ENCODE results near the gene MGAT3.
"Not testable (repeated sequence)": the region's sequence is repeated elsewhere in the genome, so short reads cannot be mapped to it uniquely, and the experiment has no call there.

Gene MGAT3

DNA sequence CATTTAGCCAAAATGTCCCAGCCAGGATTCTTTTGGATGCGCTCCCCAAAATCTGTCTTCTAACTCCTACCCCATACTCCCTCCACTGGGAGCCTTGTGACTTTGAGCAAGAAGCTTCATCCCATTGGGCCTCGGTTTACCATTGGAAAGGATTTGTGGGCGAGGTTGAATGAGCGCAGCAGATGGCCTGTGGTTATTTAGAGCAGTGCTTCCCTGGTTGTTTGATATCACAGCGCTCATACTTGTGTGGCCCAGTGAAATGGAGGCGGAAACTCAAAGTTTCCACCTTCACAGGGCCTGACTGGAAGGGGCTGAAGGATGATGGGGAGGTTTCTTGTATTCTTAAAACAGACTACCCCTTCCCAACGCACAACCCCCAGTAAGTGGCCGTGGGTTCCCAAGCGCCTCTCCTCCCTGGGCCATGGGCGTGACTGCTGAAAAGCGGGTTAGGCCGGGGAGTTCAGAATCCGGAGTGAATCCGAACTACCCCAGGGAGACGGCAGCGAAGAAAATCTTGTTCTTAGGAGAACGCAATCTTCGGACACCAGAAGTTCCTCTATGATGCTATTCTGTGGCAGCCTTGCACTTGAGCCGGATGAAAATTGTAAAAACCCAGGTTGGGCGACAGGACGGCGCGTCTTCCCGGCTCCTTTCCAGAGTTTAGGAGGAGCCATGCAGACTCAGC lies 62.3 kb downstream of the MGAT3 start:
- no peak for DNase-seq

DNA sequence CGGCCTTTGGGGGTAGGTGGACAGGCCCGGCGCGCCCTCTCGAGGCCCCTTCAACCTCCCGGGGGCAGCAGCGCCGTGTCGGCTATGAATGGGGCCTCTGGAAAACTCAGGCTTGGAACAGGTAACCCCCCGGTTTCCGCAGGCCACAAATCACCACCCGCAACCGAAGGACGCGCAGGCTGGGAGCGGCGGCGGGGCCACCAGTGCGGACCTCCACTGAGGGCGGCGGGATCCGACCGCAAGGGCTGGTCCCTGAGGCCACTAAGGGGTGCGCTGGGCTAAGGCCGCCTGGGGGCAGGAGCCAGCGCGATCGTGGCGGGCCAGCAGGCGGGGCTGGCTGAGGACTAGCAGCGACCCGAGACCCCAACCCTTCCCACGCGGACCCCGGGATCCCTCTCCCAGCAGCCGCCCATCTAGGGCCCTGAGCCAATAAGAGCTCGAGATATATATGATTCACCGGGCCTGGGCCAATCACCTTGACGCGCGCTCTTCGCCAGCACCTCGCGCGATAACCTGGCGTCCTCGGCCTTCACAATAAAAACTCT lies 62.9 kb downstream of the MGAT3 start:
- DNase-seq = peak; percentile 99

DNA sequence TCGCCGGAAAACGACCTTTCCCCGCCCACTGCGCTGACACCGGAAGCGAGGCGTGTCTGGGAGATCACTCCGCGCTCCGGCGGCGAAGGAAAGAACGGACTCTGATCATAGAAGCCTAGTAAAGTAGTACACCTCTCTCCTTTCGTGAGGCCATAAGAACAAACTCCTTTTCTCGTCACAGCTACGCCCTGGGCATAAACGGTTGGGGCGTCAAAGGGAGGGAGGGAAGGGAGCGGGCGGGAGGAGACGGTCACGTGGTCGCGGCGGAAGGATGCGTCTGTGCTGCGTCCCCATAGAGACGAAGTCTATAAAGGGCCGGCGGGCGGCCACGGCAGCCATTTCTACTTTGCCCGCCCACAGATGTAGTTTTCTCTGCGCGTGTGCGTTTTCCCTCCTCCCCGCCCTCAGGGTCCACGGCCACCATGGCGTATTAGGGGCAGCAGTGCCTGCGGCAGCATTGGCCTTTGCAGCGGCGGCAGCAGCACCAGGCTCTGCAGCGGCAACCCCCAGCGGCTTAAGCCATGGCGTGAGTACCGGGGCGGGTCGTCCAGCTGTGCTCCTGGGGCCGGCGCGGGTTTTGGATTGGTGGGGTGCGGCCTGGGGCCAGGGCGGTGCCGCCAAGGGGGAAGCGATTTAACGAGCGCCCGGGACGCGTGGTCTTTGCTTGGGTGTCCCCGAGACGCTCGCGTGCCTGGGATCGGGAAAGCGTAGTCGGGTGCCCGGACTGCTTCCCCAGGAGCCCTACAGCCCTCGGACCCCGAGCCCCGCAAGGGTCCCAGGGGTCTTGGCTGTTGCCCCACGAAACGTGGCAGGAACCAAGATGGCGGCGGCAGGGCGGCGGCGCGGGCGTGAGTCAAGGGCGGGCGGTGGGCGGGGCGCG lies 63.7 kb downstream of the MGAT3 start, which contains the start of gene ATF4:
ATF4 (plus strand) TSS at position 337 of the 880 bp plus-strand sequence. CDS start 884 bp downstream, outside the sequence.
- DNase-seq = peak; percentile 69

DNA sequence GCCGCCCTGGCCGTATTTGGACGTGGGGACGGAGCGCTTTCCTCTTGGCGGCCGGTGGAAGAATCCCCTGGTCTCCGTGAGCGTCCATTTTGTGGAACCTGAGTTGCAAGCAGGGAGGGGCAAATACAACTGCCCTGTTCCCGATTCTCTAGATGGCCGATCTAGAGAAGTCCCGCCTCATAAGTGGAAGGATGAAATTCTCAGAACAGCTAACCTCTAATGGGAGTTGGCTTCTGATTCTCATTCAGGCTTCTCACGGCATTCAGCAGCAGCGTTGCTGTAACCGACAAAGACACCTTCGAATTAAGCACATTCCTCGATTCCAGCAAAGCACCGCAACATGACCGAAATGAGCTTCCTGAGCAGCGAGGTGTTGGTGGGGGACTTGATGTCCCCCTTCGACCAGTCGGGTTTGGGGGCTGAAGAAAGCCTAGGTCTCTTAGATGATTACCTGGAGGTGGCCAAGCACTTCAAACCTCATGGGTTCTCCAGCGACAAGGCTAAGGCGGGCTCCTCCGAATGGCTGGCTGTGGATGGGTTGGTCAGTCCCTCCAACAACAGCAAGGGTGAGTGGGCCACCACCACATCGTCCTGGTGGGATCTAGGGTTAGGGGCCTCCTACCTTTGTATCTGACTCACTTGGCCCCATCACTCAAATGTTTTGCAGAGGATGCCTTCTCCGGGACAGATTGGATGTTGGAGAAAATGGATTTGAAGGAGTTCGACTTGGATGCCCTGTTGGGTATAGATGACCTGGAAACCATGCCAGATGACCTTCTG lies 64.5 kb downstream of the MGAT3 start:
- DNase-seq = not testable (repeated sequence)

DNA sequence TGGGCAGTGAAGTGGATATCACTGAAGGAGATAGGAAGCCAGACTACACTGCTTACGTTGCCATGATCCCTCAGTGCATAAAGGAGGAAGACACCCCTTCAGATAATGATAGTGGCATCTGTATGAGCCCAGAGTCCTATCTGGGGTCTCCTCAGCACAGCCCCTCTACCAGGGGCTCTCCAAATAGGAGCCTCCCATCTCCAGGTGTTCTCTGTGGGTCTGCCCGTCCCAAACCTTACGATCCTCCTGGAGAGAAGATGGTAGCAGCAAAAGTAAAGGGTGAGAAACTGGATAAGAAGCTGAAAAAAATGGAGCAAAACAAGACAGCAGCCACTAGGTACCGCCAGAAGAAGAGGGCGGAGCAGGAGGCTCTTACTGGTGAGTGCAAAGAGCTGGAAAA lies 65.3 kb downstream of the MGAT3 start:
- DNase-seq = not testable (repeated sequence)

DNA sequence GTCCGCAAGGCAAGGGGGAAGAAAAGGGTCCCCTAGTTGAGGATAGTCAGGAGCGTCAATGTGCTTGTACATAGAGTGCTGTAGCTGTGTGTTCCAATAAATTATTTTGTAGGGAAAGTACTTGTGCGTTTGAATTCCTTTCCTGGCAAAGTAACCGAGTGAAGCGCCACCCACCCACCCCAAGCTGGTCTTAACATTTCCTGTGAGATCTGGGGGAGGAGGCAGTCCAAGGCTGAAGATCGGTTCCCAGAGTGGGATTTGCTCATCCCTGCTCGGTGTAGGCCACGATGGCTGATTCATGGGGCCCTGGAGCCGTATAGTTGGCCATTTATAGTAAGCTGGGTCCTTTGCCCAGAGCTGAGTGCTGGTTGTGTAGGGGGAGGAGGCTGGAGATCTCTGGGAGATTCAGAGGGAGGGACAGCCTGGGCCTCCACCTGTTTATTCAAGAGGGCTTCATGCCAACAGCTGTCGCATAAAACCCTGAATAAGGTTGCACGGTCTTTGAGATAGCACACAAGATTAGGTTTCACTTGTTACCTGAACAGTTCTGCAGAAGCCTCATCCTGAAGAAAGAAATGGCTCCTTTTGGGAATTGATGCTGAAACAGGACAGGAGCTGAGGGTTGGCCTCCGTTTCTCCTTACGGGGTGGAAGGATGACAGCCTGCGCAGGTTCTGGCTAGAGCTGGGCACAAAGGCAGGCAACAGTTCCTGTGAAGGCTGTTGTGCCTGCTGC lies 65.9 kb downstream of the MGAT3 start:
- DNase-seq = no peak

DNA sequence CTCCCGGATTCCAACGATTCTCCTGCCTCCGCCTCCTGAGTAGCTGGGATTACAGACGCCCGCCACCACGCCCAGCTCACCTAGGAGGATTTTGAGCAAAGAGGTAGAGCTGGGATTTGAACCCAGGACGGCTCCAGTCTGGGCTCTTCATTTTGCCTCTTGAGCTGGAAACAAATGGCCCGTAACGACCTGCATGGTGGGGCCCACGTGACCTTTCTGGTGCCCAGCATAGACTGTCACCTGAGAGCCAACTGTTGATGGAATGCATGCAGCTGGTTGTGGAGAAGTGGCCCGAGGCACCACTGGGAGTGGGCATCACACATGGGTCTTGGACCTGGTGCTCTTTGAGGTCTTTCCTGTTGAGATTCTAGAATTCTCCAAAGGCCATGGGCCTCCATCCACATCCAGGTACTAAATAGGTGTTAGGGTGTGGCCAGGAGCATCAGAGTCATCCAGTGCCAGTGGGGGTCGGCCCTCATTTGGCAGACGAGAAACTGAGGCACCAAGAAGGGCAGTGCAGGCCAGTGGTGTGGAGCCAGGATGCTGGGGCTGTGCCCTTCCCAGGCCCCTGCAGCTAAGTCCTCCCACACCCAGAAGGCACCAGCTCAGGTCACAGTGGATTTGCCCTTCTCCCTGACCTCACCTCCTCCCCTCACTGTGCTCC lies 67.4 kb downstream of the MGAT3 start:
- DNase-seq = no peak

DNA sequence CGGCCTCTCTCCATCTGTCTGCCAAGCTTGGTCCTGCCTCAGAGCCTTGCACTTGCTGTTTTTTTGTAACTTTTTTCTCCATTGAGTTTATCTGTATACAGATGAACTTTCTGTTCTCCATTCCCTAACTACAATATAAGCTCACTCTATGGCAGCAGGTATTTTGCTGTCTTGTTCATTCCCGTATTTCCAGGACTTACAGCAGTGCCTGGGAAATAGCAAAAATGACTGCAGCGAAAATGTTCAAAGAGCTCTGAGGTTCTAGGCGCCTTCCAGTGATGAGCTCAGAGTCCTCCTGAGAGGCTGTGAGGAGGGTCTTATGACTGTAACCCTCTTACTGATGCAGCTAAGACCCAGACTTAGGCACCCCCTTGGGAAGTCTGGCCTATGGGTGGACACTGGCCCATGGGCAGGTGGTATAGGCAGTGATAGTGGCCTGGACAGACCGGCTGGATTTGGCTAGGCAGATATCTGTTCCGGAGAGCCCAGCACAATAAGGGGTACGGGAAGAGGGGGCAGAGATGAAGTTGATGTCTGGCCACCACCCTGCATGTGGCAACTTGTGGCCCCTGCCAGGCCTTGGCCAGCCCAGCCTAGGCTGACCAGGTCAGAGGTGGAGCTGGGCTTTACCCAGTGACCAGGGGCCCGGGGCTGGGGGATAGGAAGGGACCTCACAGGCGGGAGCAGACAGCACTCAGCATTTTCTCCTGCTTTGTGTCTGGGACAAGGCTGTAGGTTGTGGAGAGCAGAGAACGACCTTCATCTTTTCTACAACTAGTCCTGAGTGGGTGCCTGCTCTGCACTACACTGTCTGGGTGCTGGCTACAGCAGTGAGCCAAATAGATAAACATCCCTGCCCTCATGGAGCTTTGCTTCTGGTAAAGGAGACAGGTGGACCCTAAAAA lies 68.2 kb downstream of the MGAT3 start:
- DNase-seq = no peak

DNA sequence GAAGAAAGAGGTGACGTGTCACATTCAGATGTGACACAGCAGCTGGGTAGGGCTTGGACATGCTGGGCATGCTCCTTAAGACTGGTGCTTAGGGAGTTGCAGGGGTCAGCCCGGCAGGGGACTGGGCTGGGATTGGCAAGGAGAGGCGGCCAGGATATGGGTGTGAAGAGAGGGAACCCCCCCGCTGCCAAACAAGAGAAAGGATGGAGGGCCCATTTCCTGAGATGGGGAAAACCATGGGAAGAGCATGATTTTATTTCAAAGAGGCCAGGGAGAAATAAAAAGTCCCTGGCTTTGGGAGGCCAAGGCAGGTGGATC lies 68.8 kb downstream of the MGAT3 start:
- DNase-seq = no peak

DNA sequence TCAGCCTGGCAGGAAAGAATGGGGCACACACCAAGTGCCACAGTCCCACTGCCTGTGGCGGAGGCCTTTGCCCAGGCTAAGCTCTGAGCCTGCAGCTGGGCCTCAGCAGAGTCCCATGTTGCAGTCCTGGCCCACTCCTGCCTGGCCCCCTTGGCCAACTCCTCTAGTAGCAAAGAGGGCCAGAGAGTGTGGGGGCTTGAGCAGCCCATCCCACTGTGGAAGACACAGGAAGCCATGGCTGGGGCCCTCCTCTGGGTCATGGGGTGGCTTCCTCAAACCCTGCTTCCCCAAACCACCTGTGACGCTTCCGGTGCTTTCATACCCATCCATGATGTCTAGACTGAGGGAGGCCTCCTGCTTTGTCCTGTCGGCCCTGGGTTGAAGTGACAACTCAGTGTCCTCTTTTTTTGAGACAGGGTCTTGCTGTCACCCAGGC lies 69.9 kb downstream of the MGAT3 start:
- peak; percentile 24 for DNase-seq

DNA sequence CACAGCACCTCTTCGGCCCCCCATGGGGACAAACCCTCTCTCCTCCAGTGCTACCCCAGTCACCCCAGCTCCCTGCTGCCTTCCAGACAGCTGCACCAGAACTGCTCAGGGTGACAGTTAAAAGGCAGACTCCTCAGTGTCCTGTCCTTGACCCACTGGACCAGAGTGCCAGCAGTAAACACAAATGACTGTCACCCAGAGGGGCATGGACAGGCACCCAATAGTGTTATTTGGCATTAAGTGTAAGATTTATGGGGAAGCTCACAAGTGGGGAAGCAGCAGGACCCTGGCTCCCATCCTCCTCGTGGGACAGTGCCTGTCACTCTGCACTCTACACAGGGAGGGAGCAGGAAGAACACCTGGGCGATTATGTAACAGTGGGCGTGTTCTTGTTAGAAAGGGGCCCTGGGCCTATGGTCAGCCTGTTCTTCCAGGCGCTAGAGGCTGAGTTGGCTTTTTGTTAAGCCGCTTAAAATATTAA lies 70.7 kb downstream of the MGAT3 start:
- DNase-seq = no peak

DNA sequence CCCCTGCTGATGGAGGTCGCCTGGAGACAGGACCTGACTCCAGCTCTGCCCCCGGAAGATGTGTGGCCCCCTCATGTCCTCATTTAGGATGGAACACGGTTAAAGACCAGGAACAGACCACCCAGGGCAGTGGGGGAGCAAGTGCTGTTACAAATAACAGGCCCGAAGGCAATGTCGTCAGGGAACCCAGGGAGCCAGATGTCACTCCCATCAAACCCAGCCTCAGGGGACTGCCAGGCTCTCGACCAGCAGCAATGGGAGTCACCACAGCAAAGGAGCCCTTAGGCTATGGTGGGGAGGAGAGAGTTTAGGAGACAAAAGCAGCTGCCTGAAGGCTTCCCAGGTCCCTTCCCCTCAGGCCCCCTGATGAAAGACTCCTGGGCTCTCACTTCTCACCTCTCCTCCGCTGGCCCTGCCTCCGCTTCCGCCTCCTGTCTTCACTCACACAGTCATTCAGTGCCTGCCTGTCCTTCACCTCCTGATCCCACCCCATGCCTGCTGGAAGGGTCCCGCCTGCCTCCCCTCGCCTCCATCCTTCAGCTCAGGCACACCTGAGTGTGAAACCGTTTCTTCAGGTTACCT lies 71.4 kb downstream of the MGAT3 start:
- DNase-seq = no peak

DNA sequence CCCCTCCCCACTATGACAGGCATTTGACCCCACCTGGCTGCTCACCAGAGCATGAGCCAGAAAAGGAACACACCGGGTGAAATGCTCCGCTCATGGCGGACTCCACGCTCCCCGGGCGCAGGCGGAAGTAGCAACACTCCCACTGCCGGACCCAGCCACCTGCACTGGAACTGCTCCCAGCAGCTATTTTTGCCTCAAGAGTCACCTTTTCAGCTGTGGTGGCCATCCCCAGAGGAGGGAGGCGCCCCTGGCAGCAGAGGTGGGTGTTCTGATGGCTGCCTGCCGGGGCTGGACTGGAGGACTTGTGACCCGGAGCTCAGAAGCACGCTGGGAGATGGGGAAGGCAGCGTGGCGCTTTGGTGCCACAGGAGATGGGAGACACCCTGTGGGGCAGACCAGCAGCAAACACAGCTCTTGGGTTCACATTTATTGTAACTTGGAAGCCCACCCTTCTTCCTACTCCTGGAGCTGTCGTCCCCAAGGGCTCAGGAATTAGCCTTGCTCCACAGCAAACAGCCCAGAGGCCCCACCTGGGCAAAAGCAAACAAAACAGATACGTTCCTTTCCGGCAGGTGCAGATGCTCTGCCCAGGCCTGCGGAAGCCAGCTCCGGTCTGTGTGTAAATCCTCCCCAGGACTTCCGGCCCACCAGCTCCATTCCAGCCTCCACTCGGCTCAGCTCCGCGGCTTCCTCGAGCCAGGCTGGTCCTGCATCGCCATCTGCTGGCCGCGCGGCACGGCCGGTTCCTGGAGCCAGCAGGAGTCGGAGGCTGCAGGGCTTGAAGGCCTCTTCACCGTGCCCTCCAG lies 72.1 kb downstream of the MGAT3 start:
- DNase-seq = peak; percentile 90

DNA sequence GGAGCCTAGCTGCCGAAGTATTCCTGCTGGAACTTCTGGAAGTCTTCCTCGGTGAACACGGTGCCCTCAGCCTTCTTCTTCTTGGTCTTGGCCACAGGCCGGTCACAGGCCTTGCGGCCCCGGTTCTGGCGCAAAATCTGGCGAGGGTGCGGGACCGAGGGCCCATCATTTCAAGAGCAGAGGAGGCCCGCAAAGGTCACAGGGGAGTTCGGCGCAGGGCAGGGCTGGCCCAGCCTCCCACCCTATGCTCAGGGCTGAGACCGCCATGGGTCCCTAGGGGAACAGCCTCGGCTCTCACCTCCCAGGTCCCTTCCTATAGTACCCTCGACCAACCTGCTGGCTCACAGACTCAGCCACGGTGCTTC lies 72.7 kb downstream of the MGAT3 start:
- DNase-seq = no peak

DNA sequence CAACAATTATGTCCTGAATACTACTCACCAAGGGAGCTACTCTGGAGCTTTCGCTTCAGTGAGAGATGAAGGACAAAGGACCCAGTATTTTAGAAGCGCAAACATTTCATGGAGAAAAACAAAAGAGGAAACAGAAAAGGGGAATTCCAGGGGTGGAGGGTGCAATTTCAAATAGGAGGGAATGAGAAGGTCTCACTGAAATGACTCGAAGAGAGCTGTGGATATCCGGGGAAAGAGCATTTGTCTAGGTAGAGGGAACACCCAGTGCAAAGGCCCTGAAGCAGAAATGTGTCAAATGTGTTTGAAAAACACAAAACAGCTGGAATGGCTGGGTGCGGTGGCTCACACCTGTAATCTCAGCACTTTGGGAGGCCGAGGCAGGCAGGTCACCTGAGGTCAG lies 73.3 kb downstream of the MGAT3 start:
- no peak for DNase-seq

DNA sequence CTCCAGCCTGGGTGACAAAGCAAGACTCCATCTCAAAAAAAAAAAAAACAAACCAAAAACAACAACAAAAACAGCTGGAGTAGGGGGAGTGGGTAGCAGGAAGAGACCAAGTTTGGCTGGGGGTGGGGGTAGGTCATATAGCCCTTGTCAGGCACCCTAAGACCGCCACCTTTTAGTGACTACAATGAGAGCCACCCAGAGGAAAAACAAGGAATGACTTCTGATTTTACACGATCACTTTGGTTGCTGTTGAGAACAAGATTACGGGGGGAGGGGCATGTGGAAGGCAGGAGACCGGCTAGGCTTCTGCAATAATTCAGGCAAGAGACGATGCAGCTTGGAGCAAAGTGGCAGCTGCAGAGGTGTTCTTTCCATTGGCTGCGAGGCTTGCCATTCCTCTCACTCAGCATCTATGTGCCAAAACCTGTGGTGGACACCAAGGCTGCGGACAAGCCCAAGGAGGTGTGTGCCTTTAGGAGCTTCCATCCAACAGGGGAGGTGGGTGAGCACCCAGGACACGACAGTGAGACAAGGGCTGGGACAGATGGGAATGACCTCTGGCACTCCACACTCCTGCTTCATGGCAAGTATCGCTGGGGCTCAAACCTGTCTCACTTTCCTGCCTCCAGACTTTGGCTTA lies 74.0 kb downstream of the MGAT3 start:
- DNase-seq = peak; percentile 18

DNA sequence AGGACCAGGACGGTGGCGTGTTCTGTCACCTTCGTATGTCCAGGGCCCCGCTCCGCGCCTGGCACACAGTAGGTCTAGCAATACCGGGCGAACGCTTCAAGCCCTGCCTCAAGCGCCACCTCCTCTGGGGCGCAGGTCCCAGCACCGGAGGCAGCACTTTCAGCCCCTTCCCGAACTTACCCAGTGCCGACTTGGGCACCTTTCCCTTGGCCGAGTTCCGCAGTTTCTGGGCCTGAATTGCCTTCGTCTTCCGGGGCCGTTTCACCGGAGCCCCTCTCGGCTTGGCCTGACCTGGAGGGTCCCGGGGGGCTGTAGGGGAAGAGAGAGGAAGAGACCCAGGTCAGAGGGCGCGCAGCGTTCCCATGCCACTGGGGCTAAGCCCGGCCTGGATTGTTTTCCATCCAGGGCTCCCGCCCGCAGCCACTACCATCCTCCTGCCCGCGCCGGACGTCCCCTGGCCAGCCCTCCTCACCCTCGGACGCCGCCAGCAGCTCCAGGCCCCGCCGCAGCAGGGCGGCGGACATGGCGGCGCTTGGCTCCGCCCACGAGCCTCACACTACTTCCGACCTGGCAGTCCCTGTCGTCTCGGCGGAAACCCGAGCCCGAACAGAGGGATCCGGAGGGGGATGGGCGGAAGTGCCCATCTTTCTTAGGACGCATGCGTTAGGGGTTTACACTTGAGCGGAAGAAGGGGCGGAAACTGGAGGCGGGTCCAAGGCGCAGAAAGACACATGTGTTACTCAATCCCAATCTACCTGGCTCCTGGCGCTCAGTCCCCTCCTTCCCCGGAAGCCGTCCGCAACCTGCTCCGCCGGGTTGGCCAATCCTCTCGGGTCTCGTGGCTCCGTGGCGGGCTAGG lies 75.6 kb downstream of the MGAT3 start, which contains the start of gene RPS19BP1:
RPS19BP1 (minus strand) TSS at position 534 of the 859 bp plus-strand sequence; CDS start at position 524, 10 bp downstream.
- peak; percentile 99 for DNase-seq

DNA sequence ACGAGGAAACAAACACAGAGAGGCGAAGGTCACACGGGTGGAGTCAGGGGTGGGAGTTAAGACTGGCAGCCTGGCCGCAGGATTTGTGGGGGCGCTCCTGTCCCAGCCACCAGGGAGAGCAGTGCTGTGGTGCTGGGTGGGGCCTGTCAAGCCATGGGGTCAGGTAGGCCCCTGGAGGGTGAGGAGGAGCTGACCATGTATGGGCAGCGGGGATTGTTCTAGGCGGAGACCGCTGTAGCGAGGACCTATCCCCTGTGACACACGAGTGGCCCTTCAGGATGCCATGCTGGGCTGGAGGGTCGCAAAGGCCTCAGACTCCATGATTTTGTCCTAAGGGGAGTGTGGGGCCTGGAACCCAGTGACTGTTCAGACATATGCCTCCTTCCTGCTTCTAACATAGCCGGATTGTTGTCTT lies 77.3 kb downstream of the MGAT3 start:
- DNase-seq = no peak

All from CD4-positive, alpha-beta T cell treated with Interleukin-4 for 4 hours (primary cell).